Muscle layer of colon (tissue), 2 donors: ENCODE measurements around the gene POMP.

Source experiments
- H3K27ac ChIP-seq: one replicate; pipeline ENCODE4 v1.7.0; 2013; ENCODE audit warnings: low read depth, mild to moderate bottlenecking, low read length, moderate library complexity
- H3K27me3 ChIP-seq, 2 donors: one replicate each; pipeline ENCODE4 v1.7.0; 2013; ENCODE audit warnings: low read length in 2 of 2, mild to moderate bottlenecking in 2 of 2; ENCODE audit not compliant: insufficient read depth in 2 of 2, control insufficient read depth in 1 of 2
- H3K36me3 ChIP-seq: one replicate; pipeline ENCODE4 v1.7.0; 2013; ENCODE audit warnings: mild to moderate bottlenecking, low read length; ENCODE audit not compliant: insufficient read depth
- H3K4me1 ChIP-seq: one replicate; pipeline ENCODE4 v1.7.0; 2013; ENCODE audit warnings: mild to moderate bottlenecking, low read length; ENCODE audit not compliant: insufficient read depth
- H3K4me3 ChIP-seq, 2 donors: one replicate each; pipeline ENCODE4 v1.7.0; 2013; ENCODE audit warnings: low read length in 2 of 2, low read depth in 1 of 2, mild to moderate bottlenecking in 1 of 2, moderate library complexity in 1 of 2
- H3K9ac ChIP-seq: one replicate; pipeline ENCODE4 v1.7.0; 2013; ENCODE audit warnings: low read length
- H3K9me3 ChIP-seq: one replicate; pipeline ENCODE4 v1.7.0; 2013; ENCODE audit warnings: mild to moderate bottlenecking, low read length
- donor health status: abdominal sarcoma.
- donor health status: Adenocarcinoma of cecum.

POMP gene

DNA sequence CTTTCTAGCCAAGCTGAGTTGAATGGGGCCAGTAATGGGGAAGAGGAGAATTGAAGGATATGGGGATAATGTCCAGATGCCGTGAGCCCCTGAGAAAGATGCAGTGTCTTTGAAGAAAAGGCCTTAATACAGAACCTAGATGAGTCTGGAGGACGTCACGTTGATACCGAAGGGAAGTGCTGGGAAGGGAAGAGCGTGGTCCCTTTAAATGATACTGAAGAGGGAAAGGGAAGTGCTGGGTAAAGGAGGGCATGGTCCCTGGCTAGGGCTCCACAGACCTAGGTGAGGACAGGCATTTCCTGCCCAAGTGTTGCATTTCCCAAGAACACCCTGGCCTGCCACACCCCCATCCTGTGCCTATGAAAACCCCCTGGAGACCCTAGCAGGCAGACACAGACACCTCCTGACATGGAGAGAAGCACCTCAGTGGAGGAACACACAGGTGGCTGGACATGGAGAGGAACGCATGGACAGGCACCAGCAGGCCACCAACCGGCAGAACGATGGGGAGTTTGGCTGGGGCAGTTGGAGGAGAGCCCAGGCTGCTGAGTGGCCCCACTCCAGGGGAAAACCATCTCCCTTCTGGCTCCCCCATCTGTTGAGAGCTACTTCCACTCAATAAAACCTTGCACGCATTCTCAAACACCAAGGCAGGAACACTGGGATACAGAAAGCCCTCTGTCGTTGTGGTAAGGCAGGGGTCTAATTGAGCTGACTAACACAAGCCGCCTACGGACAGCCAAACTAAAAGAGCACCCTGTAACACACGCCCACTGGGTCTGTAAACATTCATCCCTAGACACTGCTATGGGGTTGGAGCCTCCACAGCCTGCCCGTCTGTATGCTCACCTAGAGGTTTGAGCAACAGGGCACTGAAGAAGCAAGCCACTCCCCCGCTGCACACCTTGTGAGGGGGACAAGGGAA is 34.9 kb upstream of the POMP start:
- no peaks in the 10 kb centered on the region for H3K9me3 ChIP-seq
- H3K27me3 ChIP-seq: no peaks in the 10 kb centered on the region
- no peak overlapping the region for H3K9ac ChIP-seq
- no peaks in the 10 kb centered on the region for H3K4me1 ChIP-seq
- no peak overlapping the region for H3K27ac ChIP-seq
- no peaks in the 10 kb centered on the region for H3K36me3 ChIP-seq
- no peak overlapping the region for H3K4me3 ChIP-seq

DNA sequence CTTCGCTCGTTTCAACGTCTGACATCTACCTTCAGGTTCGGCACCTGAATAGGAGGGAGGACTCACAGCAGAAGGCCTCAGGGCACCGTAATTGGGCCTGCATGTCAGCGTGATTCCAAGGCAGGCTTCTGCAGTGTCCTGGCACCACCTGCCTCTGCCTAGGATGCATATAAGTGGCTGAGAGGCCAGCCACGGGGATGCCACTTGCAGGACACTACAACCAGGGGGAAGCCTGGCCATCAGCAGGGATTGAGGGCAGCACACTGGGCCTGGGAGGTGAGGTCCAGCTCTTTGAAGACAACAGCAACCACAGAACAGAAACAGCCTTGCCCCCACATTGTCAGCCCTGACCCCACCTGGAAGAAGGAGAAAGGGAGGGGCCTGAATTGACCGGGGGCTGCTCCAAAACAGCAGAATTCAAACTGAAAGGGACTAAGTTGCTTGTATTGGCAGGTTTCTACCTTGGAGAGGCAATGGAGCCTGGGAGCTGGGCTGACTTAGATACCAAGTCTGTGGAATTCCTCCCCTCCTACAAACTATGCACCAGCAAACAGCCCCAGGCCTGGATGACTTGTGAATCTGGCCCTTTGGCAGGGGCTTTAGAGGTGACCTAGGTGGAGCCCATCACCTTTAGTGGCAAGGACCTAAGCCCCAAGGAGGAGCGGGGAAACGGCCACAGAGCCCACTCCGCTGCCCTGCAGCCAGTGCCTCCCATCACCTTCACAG is 34.1 kb upstream of the POMP start:
- Histone ChIP-seq H3K27ac (no peak overlapping the region), H3K4me1 (no peaks in the 10 kb centered on the region), H3K9me3 (no peaks in the 10 kb centered on the region), H3K4me3 (no peak overlapping the region), H3K9ac (no peak overlapping the region), H3K36me3 (no peaks in the 10 kb centered on the region), H3K27me3 (no peaks in the 10 kb centered on the region)

DNA sequence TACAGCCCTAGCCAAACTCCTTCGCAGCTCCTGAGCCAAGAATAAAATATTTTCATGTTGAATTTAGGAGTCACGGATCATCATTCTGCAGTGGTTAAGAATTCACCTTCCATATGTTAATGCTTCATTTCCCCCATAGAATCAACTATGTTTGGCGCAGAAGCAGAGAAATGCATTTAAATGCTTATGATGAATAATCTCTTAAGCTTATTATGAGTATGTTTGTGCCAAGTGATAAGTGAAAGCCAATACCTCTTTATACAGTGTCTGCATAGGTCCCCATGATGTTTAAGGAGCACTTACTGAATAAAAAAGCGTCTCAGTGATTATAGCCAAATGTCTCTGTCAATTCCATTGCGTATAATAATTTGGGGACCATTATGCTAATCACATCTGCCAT is 32.7 kb upstream of the POMP start:
- no peaks in the 10 kb centered on the region for H3K36me3 ChIP-seq

DNA sequence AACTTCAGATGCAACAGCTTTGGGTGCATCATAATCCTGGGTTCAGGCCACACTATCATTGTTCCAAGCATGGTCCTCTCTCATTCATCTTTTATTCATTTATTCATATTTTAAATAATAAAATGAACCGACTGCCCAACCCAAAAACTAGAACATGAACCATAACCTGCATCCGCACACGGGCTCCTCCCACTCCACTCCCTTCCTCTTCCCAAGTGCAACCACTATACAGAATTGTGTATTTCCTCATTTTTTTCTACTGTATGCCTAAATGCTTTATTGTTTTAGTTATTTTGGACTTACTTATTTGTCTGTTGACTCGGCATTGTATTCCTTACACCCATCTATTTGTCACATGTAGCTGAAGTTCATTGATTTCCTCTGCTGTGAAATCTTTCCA is 30.7 kb upstream of the POMP start:
- no peak overlapping the region for H3K9ac ChIP-seq
- H3K27me3 ChIP-seq: no peaks in the 10 kb centered on the region
- no peak overlapping the region for H3K4me3 ChIP-seq
- H3K36me3 ChIP-seq: no peaks in the 10 kb centered on the region
- H3K27ac ChIP-seq: no peak overlapping the region
- no peaks in the 10 kb centered on the region for H3K9me3 ChIP-seq
- no peaks in the 10 kb centered on the region for H3K4me1 ChIP-seq

More for the DNA sequence above, 32.7 kb upstream of the POMP start:
- Histone ChIP-seq H3K27ac (no peak overlapping the region), H3K27me3 (no peaks in the 10 kb centered on the region), H3K9ac (no peak overlapping the region), H3K4me1 (no peaks in the 10 kb centered on the region), H3K4me3 (no peak overlapping the region), H3K9me3 (no peaks in the 10 kb centered on the region)

DNA sequence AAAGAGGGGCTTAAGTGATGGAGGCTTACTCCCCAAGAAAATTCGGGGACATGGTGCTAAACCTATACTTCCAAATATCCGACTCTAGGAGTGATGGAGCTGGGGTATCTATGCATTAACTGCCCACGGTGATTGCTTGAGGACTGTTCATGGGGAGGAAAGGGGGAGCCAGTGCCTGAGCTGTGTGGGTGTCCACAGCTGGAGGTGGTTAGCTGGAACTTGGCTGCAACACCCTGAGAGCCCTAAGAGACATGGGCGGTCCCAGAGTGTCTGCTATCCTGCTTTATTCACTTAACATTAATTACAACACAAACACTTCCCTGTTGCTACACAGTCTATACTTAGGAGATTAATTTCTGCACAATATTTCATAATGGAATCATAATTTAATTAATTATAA is 28.1 kb upstream of the POMP start:
- no peaks in the 10 kb centered on the region for H3K9me3 ChIP-seq
- H3K27ac ChIP-seq: no peak overlapping the region
- H3K36me3 ChIP-seq: no peaks in the 10 kb centered on the region
- H3K4me3 ChIP-seq: no peak overlapping the region
- H3K9ac ChIP-seq: no peak overlapping the region
- H3K4me1 ChIP-seq: no peaks in the 10 kb centered on the region
- H3K27me3 ChIP-seq: no peaks in the 10 kb centered on the region

DNA sequence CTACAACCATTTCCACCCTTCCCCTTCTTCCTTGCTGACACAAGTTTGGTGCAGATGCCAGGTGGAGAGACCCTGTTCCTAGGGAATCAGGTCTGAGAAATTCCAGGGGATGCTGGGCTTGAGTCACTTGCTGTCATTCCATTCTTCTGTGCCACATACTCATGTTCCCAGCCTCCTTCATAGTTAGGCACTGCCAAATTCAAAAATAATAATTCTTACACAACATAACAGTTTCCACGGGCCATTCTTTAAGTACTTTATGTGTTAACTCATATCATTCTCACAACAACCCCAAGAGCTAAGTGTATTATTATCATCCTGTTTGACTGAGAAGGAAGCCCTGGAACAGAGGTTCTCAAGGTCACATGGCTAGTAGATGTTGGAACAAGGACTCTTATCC is 27.1 kb upstream of the POMP start:
- Histone ChIP-seq H3K36me3 (no peaks in the 10 kb centered on the region), H3K4me1 (no peaks in the 10 kb centered on the region)

DNA sequence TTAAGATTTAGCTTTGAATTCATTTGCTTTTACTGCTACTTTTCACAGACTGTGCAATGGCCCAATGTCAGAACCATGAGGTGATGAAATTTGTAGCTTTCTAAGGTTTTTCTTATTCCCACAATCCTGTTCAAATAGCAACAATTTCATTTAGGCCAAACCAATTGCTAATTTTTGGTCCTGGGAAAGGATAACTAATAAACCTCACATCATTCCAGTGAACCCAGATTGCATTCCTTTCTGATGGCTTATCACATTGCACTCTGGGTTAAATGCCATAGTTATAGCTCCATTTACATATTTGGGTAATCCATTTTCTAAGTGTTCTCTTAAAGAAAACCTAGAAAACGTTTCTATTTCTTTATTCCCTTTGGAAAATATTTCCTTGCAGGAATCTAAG is 22.9 kb upstream of the POMP start:
- Histone ChIP-seq H3K4me3 (no peak overlapping the region), H3K27ac (no peak overlapping the region), H3K9me3 (no peaks in the 10 kb centered on the region), H3K27me3 (no peaks in the 10 kb centered on the region), H3K36me3 (no peaks in the 10 kb centered on the region), H3K9ac (no peak overlapping the region), H3K4me1 (no peaks in the 10 kb centered on the region)

More for the DNA sequence above, 27.1 kb upstream of the POMP start:
- Histone ChIP-seq H3K27ac (no peak overlapping the region), H3K4me3 (no peak overlapping the region), H3K9me3 (no peaks in the 10 kb centered on the region), H3K9ac (no peak overlapping the region), H3K27me3 (no peaks in the 10 kb centered on the region)

DNA sequence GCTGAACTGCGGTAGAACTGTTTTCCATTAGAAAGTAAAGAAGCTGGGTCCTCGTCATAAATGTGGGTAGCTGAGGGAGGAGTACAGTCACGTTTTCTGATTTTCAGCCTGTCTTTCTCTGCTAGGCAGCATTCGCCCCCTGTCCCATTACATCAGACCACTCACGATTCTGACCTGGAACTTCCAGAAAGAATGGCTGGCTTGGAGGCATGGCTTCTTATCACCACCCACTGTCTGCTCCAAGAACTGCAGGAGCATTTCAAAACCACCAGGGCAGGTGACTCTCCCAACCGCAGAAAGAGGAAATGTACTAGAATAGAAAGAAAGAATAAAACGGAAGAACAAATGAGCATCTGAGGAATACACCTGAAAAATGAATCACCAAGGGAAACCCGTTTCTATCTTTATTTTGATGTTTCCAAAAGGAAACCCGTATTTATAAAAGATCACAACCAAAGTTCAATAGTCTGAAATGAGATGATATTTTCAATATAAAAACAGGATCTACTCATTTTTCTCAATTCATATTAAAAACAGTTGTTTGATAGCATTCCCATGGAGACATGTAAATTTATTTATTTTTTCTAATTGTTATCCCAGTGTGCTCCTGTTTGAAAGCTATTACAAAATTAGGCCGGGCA is 22.1 kb upstream of the POMP start:
- H3K4me3 ChIP-seq: no peak overlapping the region
- no peaks in the 10 kb centered on the region for H3K27me3 ChIP-seq
- H3K9ac ChIP-seq: no peak overlapping the region
- H3K4me1 ChIP-seq: no peaks in the 10 kb centered on the region
- no peaks in the 10 kb centered on the region for H3K36me3 ChIP-seq
- H3K27ac ChIP-seq: no peak overlapping the region
- H3K9me3 ChIP-seq: no peaks in the 10 kb centered on the region

DNA sequence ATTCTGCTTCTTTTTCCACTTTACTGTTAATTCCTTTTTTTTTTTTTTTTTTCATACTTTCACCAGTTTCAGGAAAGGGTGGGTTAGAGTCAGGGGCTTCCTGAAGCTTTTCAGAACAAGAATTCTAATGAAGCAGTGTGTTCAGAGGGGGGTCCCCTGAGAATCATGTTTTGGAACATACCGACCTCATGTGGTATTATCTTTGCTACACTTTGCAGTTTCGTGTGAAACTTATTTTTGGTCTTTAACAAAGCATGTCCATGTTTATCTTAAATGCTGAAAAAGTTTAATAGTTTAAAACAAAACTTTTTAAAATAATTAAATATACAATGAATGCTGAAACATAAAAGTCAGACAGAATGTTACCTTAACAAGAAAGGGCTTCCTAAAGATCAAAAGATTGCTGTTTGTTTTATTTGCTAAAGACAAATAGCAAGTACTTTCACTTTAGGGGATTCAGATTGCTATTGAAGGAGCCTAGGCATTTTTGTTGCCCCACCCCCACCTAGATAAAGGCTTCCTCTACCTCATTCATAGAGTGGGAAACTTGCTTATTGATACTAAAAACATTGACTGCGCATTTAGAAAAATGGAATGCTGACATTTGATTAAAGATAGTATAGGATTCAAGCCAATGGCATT is 21.1 kb upstream of the POMP start:
- Histone ChIP-seq H3K4me1 (no peaks in the 10 kb centered on the region), H3K9me3 (no peaks in the 10 kb centered on the region), H3K4me3 (no peak overlapping the region), H3K9ac (no peak overlapping the region), H3K27ac (no peak overlapping the region), H3K27me3 (no peaks in the 10 kb centered on the region), H3K36me3 (no peaks in the 10 kb centered on the region)

DNA sequence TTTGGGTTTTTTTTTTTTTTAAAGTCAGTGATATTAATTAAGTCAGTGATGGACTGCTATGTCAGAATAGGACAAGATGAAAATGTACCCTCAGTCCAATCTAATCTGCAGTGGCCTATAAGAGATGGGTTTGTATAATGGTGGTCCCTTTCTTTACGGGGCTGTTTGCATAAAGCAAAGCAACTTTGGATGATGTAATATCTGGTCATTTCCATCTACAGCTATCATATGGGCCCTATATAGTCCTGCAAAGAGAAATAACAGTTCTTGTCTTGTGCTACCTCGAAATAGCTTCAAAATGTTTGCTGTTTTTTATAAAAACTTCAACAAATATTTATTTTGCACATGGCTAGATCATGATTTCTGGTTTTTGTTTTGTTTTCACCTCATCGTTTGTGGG is 20.2 kb upstream of the POMP start:
- Histone ChIP-seq H3K4me3 (no peak overlapping the region), H3K4me1 (no peaks in the 10 kb centered on the region), H3K27ac (no peak overlapping the region), H3K36me3 (no peaks in the 10 kb centered on the region), H3K27me3 (no peaks in the 10 kb centered on the region), H3K9me3 (no peaks in the 10 kb centered on the region), H3K9ac (no peak overlapping the region)
